Skin of body (tissue), 1 donor: Measurements from ENCODE around the gene OR10J4. TPM values are rescaled to one million over a fixed set of nuclear protein-coding genes. Genes with fewer than 3 reads are reported as not detected.

ENCODE experiments used
- total RNA-seq: library from RNA; depleted of rRNA; stranded (reverse); fragments of >200 nt; gene quantifications from one replicate; pipeline ENCODE4 v1.2.3, GENCODE V29; 2014

OR10J4 gene
- total RNA-seq, 1 donor from 2014 or later = not detected

Other genes starting within 250 kb of the OR10J4 start
- gene ACKR1, start 227.3 kb upstream of the OR10J4 start, total RNA-seq = 8.5 TPM
- gene FCER1A, start 129.9 kb upstream of the OR10J4 start, total RNA-seq = 6.0 TPM
- gene OR10J1, start 7.5 kb downstream of the OR10J4 start, total RNA-seq = not detected
- not detected for gene OR10J5, start 103.8 kb downstream of the OR10J4 start, total RNA-seq
- not detected for gene APCS, start 155.6 kb downstream of the OR10J4 start, total RNA-seq